RCC 7860 (cell line): ENCODE results near the gene SCN7A.
A peak's percentile ranks its signal among the peaks of the same experiment; 100 is the strongest.
"Not testable (repeated sequence)": the region's sequence is repeated elsewhere in the genome, so short reads cannot be mapped to it uniquely, and the experiment has no call there.

Source experiments
- DNase-seq: peaks from one replicate; pipeline ENCODE4 v3.0.0-alpha.2; 2015; ENCODE audit warnings: low spot score
- FAIRE-seq: peaks from 2 replicates; lab custom pipeline; 2012; peaks lifted over from hg19 to GRCh38; lab: Jason Lieb, UNC

The SCN7A gene

DNA sequence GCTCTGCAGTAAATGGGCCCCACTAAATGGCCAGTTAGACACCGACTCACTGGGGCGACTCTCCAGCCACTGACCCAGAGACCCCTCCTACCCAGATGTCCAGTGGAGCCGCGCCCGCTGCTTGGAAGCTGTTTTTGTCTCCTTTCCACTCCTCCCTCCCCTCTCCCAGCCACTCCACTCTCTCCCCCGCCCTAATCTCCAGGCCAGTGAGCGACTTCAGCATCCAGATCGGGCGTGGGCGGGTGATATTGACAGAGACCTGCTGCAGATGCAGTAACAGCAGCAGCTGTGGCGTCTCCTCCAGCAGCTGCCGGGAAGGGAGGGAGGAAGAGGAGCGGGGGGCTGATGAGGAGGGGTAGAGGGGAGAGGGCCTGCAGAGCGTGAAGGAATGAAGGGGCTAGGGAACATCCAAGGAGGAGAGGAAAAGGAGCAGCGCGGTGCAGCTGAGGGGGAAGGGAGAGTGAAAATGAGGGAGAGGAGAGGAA lies at the start of gene SCN7A:
SCN7A (minus strand) TSS at position 110 of the 485 bp plus-strand sequence. CDS start 16,553 bp downstream, outside the sequence.
- no peak for FAIRE-seq
- DNase-seq: no peak

DNA sequence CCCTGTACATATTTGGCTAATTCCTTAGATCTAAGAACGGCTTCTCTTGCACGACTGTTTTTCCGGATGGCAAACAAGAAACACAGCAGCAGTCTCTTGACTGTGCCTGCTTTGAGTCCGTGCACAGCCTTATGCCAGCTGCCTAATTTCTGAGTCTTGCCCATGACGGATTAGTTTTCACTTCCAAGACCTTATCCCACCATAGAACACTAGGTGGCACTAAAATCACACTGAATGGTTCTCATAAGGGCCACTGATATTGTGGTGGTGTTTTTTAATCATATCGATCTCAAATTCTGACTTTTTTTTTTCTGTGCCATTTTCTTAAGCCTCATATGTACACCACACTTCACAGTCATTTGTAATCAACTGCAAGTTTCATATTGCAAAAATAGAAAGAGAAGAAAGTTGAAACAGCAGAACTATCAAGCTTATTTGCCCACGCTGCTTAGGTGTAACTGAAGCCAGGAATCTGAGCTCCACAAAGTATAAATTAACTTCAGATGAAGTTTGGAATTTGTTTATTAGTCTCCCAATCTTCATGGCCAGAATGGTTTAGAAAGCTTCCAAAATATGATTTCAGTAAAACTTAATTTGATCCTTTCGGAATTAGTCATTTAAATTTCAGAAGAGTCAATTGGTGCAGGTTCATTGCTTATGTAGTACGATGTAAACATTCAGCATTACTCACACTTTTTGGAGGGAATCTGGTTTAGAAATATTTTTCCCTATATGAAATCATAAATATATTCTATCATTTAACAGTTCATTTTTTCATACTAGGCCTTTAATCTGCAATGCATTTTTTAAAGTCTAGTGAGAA lies 45.5 kb upstream of the SCN7A start:
- peak; percentile 60 for FAIRE-seq
- DNase-seq: peak; percentile 43

DNA sequence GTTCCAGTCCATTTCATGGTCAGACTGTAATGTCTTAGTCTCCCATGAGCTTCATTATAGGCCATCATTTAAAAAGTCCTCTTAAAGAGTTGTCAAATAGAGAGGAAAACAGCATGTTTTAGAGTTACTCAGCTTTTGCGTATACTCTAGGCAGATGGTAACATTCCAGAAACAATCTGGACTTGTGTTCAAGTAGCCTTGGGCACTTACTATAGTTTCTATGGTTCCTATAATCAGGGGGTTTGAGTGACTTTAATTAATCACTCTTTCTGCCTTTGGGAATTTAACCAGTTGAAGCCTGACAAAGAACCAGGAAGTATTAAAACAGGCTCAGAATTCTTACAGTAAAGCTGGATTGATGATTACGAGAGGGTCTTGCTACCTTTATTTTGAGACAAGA lies 42.1 kb upstream of the SCN7A start:
- no peak for DNase-seq
- FAIRE-seq: no peak

DNA sequence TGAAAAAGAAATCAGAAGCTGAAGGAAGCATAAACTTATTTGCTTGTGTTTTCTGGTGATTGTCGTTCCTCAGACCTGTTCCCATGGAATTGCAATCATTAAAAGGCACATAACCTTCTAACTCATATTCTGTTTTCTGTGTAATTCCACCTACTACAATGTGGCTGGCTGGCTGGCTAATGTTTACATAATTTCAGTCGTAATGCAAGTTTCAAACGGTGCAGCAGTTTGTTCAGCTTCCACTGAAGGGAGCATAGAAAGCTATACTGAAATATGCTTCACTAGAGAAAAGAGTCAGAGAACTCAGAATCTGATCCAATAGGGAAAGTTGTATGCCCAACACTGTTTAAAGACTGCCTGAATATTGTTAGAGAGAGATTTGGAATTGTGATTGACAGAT lies 27.1 kb upstream of the SCN7A start:
- FAIRE-seq (no peak), DNase-seq (no peak)

DNA sequence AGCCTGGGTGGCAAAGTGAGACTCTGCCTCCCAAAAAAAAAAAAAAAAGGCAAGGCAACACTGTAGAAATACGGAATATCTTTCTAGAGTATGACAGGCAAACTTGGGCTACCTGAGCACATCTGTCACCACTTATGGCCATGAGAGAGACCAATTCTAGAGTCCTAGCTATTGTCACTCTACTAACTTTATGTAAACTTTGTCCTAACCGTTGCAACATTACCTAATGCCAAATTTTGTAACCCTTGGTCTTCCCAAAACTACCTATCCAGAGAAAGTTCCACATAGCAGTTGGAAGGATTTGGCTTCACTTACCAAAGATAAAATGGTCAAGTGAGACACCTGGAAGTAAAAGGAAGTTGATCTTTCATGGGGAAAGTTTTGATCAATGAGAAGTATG lies 26.6 kb upstream of the SCN7A start:
- DNase-seq (no peak), FAIRE-seq (no peak)

DNA sequence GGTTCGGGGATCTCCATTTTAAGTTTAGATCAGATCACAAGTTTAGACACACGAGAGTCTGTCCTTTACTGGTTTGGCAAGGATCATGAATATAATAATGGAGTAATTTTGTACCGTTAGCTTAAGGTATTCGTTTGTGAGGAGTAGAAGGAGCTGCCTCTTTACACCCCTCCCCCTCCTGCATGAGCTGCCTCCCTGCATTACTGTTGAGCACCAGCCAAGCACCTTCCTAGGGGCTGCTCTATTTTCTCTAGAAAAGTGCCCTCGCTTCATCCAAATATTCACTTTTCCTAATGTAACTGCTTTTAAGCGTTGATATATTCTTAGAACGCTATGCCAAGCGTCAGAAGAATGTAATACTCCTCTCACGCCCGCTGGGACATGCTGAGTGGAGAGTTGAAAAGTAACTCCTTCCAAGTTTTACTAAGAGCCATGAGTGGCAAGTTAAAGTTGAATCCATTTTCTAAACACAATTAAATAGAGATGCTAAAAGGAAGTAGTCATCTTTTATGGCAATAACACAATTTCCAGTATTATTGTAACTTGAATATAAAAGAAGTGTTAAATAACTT lies 25.4 kb upstream of the SCN7A start:
- DNase-seq (no peak), FAIRE-seq (no peak)

DNA sequence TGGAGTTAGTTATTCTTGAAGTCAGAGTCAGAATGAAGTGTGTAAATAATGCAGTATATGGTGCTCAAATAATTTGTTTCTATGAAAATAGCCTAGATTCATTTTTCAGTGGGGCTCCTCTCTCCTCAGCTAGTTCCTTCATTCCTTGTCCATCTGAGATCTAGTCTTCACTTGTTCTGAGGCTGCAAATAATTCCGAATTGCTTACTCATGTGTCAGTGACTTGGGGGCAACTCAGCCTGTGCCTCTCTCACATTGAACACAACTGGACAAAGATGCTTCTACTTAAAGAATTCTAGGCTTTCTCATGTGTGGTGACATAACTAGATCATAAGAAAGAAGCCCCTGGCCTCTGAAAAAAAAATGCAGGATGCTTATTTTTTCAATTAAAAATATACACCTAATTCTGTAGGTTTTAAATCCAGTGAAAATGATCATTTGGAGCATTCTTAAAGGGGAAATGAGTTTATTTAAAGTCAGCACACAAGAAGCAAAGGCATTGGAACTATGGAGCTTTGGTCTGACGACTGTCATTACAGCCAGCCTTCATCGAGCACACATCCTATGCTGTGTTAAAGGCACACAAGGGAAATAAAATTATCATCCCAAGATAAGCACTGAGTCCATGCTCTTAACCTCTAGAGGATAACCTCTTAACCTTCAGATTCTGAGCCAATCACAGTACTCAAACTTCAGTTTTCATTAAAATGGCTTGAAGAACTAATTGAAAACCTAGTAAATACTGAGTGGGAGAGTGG lies 24.8 kb upstream of the SCN7A start:
- no peak for DNase-seq
- FAIRE-seq: no peak

DNA sequence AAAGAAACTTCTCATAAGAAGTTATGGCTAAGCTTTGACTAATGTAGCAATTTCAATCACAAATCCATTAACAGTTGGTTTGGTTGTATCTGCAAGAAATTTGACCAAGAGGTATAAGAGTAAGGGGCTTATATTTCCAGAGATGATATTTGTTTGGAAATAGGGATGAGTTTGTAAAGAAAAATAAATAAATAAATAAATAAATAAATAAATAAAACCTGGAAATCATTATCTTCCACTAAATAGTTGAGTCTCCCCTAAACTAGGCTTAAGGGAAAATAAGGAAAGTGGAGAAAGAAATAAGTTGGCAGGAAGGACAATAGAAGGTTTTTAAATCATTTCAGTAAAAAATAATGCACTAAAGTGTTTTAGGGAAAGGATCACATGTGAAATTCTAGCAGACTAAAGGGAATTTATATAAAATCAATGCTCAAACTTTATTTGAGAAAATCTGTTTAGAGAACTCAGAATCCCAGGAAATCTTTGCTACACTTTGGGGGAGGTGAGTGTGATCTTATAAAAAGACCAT lies 23.5 kb upstream of the SCN7A start:
- DNase-seq (no peak), FAIRE-seq (no peak)

DNA sequence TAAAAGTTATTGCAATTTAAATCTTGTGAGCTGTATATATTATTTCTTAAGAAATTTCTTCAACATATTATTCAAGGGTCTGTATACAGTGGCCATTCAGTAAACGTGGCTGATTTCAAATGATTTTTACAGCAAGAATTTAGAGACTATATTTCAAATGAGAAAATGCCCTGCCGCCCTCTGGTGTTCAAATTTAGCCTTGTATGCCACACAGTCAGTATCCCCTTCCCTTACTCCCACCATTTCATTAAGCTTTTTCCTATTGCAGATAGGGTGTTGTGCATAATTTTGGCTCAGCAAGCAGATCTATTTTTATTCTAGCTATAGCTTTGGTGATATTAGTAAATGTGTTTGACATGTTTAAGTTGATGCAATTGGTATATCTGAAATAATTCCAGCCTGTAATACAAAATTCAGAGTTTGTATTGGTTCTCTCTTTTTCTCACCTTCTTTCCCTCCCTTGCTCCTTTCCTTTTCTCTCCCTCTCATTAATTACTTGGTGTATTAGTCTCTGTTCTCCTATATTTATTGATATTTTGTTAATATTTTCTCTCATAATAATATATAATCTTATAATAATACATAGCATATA lies 22.8 kb upstream of the SCN7A start:
- DNase-seq: no peak
- no peak for FAIRE-seq

DNA sequence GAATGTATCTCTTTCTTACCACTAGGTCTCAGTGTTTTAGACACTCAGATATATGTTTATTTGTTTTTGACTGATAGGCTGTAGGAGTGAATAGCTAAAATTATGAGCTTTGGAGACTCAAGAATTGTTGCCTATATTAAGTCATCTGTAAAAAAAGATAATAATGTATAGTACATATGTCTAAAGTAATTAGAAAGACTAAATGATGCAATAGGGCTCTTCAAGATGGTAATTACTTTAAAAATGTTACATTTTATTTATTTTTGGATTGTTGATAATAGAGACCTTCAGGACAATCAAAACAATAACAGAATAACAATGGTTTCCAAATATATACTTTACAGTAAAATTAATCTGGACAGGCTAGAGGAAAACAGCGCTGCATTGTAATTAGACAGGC lies 19.9 kb upstream of the SCN7A start:
- DNase-seq: no peak
- no peak for FAIRE-seq

DNA sequence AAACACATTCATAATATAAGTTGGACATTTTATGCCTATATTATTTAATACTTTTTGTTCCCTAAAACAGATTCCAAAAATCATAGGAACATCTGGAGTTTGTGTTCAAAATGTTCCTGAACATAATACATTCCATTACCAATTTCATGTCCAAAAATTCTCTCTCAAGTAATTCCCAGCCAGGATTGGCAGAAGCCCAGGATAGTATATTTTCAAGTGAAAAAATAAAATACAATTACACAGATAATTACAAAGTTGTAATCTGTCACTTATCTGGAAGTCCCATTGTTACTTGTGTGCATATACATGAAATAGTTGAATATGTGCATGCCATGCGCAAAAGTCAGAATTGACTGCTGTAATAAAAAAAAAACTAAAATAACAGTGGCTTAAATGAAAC lies 5.2 kb upstream of the SCN7A start:
- no peak for DNase-seq
- FAIRE-seq: no peak

DNA sequence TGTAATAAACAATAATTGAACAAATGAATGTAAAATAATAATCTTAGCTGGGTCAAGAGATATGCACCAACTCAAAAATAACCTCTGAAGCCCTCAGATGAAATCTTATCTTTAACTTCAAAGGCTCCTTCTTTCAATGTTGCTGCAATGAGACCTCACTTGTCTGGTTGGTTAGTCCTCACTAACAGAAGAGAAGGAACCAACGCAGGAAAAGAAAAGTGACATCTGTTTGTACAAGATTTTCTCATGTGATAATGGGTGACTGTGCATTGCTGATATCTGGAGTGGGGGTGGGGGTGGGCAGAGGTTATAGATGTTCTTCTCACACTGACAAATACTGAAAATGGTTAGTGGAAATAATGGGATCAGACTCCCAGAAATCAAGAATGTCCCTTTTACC lies 2.6 kb downstream of the SCN7A start:
- DNase-seq (no peak), FAIRE-seq (no peak)

DNA sequence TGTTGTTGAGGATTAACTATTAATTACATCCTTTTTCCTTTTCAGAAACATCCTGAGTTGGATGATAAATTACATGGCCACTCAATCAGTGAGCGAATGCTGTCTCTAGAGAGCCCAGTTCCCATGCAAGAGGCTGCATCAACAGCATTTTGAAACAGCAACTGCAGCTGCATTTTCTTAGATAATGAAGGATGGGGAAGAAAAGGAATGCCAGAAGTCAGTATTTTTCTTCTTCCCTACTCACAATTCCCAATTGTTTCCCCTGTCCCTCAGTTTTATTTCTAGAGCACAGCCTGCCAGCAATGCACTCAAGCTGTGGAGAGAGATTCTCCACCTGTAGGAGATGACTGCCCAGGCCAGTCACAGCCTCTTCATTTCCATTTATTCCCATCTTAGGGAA lies 6.9 kb downstream of the SCN7A start:
- no peak for DNase-seq
- FAIRE-seq: no peak

DNA sequence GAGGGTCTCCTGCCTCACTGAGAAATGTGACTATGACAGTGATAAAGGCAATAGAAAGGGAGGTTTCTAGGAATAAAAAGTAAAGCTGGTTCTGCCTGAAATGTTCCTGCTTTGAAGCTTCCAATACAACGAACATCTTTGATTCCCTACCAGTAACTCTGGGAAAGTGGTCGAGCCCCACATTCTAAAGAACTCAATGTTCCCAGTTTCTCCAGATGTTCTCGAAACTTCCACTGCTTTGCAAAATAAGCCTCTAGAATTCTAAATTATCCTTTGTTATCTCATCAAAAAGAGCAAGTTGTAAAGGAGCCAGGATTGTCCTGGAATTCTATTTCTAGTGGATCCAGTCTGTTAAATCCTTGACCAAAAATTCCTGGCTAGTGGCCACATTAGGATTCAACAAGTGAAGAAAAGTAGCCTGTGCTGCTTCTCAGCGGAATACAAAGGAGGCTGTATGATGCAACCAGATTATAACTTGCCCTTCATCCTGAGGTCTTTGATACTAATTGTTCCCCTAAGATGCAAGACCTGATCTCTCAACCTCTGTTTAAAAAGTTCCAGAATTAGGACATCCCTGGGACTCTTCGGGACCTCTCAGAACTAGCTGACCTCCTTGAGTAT lies 8.4 kb downstream of the SCN7A start:
- DNase-seq: no peak
- FAIRE-seq: no peak

DNA sequence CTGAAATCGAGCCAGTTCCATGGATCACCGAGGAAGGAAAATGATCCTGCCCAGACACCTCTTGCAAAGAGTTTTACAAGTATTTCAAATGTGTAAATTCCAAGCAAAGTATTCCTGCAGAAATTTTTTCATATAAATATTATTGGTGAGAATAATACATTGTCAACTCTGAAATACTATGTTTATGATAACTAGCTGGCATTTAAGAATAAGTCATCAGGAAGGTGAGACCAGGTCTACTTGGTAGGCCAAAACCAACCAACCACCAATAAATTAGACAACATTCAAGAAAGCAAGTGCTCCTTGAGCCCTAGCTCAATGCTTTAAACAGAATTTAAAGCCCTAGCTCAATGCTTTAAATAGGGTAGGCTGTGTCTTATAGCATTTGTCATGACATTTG lies 21.7 kb downstream of the SCN7A start:
- FAIRE-seq: no peak

DNA sequence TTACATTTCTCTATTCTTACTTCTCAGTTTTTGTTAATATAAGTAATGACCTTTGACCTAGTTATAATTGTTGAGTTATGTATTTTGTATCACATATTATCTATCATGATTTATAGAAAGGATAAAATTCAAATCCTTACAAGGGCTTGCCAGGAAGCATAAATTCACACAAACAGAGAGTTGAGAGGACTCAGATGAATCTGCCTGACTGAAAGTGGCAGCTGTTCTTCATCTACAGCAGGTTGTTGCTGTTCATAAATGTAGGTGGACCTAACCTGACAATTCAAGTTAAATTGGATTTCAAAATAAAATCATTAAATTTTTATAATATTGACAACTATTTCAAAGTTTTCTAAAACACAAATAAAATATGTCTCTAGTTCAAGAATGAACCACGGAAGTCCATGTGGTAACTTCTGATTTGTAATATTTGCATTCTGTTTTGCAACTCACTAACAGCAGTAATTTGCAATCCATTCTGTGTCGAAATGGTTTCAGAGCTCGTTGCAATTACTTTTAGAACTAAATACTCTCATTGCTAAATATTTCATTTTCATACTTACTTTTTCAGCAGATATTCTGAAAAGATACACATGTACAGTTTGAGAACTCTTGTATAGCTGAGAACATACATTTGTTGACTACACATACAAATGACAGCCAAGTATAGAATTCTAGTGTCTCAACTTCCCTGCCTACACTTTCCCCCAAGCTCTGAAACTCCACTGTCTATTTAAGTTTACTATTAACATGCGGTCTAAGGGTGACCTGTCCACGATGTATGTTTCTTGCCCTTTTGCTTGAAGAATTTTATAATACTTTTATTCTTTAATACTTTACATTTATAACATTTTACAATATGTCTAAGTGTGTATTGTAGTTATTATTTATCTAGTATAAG lies 25.7 kb downstream of the SCN7A start:
- FAIRE-seq (no peak), DNase-seq (no peak)

More for the DNA sequence above, 21.7 kb downstream of the SCN7A start:
- DNase-seq: no peak

DNA sequence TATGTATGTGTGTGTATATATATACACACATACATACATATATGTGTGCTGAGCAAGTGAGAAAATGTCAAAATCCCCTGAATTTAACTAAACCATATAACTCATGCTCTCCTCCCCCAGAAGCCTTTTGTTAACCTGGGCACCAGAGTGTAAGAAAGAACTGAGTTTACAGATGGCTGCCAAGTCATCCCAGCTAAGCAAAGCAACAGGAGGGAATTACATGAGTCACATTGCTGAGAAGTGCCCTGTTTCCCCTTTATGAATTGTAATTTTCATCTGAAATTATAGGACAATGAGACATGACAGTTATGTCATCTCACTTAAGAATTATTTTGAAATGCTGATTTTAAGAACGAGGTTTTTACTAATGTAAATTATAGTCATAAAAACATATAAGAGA lies 29.9 kb downstream of the SCN7A start:
- no peak for FAIRE-seq

DNA sequence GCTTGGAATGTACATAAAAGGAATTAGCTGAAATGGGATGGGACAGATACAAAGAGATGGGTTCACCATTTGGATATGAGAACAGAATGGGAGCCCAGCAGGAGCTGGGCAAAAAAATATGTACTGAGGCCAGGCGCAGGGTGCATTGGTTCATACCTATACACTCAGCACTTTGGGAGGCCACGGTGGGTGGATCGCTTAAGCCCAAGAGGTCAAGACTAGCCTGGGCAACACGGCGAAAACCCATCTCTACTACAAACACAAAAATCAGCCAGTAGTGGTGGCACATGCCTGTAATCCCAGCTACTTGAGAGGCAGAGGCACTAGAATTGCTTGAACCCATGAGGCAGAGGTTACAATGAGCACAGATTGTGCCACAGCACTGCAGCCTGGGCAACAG lies 30.4 kb downstream of the SCN7A start:
- FAIRE-seq (no peak), DNase-seq (no peak)

More for the DNA sequence above, 29.9 kb downstream of the SCN7A start:
- DNase-seq: no peak

DNA sequence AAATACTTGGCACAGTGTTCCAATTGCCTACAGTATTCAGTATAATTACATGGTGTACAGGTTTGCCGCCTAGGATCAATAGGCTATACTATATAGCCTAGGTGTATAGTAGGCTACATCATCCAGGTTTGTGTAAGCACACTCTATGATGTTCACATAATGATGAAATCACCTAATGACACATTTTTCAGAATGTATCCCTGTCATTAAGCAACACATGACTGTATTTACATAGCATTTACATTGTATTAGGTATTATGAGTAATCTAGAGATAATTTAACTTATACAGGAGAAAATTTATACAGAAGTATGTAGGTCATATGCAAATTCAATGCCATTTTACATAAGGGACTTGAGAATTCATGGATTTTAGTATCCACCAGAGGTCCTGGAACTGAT lies 35.4 kb downstream of the SCN7A start:
- FAIRE-seq (no peak), DNase-seq (no peak)

DNA sequence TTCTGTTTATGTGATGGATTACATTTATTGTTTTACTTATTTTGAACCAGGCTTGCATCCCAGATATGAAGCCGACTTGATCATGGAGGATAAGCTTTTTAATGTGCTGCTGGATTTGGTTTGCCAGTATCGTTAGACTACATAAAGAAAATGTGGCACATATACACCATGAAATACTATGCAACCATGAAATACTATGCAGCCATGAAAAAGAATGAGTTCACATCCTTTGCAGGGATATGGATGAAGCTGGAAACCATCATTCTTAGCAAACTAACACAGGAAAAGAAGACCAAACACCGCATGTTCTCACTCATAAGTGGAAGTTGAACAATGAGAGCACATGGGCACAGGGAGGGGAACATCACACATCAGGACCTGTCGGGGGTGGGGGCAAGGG lies 38.2 kb downstream of the SCN7A start:
- DNase-seq, FAIRE-seq: not testable (repeated sequence)
